GM19193 (cell line): ENCODE results near the gene CBX4.

Experiments used
- POLR2A ChIP-seq: IDR thresholded peaks from 4 replicates; pipeline ENCODE4 v1.6.1; 2011; ENCODE audit not compliant: insufficient read depth, insufficient read length; ENCODE audit errors: extremely low read depth

The CBX4 gene

DNA sequence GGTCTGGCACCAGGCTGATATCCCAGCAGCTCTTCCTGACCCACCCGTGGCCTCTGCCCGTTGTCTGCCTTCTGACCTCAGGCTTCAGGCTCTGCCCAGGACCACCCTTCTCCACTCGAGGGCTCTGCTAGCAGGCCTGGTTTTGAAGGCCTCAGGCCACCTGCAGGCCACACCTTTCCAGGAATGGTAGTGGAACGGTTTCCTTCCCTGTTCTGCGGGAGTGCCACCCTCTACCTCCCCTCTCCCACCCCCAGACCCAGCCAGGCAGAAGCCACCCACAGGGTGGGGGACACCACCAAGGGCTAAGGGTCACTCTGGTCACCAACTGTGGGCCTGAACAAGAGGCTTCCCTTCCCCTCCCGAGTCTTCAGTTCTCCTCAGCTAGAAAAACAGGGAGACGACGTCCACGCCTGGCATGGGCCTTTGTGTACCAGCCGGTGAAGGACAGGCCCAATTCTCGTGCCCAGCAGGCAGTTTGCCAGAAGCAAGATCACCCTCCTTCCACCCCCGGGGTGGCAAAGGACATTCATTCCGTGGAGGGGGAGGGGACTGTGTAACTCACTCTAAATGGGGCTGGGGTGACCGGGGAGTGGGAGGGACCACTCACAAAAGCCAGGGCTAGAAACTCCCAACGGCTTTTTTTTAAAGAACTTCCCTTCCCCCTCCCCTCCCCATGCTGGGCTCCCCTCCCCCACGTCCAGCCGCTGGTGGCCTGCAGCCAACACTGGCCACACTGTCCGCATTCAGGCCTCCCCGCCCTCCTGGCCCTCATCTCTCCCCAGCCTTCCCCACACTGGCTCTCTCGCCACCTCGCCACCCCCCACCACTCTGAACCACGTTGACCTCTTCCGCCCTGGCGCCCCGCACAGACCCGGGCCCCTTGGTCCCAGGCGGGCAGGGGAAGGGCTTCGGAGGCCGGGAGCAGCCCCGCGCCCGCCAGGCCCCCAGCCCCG, 7.7 kb downstream of the CBX4 start:
- TF ChIP-seq POLR2A = no peak

DNA sequence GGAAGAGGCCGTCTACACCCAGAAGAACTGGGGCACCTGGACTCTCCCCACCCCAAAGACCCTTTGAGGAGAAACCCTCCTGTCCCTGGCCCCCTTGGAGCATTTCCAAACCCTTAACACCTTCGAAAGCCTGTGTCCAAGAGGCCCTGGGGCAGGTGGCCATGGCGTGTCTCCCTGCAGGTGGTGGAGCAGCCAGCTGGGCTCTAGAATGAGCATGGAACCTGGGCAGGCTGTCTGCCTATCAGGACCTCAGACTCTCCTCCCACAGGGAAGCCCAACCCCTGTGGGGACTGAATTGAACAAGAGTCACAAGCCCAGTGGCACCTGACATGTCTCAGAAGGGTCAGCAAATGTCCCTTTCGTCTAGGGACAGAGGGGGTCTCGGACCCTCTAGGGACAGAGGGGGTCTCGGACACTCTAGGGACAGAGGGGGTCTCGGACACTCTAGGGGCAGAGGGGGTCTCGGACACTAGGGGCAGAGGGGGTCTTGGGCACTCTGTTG, 8.4 kb downstream of the CBX4 start:
- TF ChIP-seq POLR2A = no peak

DNA sequence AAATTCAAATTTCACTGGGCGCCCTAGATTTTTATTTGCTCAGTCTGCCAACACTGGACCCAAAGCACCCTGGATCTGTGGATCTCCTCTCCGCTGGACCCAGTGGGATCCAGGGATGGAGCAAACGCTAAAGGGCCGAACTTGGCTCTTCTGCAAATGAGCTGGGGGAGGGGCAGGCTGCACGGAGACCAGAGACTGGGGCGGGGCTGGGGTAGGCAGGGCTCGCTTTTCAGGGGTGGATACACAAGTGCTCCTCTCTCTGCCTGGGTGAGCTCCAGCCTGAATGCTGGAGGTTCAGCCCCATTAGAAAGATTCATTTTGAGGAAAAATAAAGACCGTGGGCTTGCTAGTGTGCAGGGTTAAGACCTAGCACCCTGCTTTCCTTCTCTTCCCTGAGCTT, 8.9 kb downstream of the CBX4 start:
- no peak for TF ChIP-seq POLR2A

DNA sequence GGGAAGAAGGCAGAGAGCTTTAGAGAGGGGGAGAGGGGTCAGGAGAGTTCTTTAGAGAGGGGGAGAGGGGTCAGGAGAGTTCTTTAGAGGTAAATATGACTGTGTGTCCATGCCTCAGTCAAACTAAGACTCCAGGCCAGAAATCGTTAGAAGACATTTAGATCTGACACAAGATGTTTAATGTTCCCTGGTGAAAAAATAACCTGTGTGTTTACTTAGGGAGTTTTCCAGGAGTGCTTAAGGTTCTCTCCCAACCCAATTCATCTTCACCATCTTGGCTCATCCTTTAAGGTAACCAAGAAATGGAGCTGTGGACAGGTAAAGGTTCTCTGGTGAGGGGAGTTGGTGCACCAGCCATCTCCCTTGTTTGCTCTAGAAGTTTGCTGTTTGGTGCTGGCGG, 9.8 kb downstream of the CBX4 start:
- no peak for TF ChIP-seq POLR2A

DNA sequence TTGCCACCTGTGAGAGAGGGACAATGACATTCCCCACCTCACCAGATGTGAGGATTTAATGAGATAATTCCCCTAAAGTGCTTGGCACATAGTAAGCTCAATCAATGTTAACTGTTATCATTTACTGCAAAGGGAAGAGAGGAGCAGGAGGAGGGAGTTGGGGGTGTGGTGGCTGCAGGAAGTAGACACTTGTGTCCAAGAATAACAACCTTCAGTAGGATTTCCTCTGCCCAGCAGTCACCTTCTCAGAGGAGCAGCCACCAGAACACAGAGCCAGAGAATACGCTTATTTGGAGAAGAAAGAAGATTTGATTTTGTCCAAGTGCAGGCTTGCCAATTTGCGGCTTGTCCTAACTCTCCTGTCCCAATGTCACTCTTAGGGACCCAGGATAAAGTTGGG, 10.2 kb downstream of the CBX4 start:
- no peak for TF ChIP-seq POLR2A

DNA sequence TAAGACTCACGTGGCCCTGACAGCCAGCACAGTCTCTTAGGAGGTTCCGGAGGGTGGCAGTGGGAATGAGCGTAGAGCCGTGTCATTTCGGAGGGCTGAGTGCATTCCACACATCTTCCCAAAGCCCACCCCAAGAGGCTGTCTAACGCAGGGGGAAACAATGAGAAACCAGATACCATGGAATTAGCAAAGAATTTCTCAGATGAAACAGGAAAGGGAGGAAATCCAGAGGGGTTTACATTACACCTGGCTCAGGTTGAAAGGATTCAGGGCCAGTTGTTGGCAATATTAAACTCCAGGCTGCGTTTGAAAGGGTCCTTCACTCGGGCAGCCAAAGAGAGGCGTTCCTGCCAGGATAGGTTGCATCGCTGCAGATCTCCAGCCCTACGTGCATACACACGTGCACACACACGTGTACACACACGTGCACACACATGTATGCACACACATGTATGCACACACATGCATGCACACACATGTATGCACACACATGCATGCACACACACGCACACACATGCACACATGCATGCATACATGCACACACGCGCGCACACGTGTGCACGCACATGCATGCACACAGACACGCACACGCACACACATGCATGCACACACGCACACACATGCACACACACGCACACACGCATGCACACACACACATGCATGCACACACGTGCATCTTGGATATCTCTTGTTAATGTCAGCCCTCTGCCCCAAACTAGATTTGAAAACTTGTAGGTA, 12.2 kb downstream of the CBX4 start:
- no peak for TF ChIP-seq POLR2A

DNA sequence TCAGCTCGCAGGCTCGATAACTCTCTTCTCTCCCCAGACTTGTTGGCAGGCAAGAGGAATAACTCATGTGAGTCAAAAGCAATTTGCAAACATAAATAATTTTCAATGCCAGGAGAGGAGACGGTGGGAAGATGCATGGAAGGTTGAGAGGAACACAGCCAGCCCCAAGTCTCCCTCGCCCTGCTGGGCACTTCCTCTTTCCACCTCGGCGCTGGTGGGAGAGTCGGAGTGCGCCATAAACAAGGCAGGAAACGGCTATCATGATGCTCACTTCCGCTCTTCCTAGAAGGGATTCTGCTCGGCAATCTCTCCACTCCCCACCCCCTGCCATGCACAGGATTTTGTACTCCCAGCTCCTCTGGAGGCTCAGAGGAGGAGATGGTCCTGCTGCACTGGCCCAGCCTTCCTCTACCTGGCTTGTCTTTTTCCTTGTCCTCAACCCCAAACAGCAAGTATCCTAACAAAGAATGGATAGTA, 13.0 kb downstream of the CBX4 start:
- TF ChIP-seq POLR2A = no peak

DNA sequence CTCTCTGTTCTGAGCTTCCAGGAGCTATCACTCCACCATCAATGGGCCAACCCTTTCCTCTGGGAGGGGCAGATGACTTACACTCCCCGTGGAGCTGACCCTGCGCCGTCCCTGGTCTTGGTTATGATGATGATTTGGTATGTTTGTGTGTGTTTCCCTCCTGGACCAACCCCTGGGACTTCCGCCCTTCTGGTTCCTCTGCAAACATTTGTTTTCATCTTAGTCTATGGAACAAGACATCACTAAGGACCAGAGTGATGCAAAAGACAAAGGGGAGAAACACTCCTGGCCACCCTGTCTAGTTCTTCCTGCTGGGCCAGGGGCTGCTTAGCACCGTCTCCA, 13.7 kb downstream of the CBX4 start:
- TF ChIP-seq POLR2A = no peak

DNA sequence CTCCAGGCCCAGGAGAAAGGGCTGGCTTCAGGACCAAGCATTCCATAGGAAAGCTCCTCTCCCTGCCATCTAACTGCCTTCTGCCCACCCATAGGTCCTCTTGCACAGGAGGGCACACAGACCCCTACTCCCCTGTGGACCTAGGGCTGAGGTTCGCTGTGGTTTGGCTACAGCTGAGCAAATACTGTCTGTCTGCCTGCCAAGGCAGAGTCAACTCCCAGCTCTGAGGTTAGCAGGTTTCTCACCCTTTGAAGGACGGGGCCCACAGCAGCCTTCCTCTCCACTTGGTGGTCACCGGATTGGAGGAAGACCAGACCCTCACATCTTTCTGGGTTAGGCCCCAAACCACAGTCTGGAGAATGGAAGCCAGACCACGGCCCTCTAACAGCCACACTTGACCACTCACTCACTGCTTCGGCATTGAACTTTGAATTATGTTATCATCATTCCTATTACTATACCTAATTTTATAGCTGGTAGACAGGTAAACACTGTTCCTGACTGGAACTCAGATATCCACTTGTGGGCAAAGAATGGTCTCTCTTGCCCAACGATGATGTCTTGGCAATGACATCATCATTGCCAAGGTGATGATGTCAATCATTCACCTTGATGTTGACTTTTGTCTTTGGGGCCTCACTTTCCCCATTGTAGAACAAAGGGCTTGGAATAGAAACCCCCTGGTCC, 14.2 kb downstream of the CBX4 start:
- no peak for TF ChIP-seq POLR2A

DNA sequence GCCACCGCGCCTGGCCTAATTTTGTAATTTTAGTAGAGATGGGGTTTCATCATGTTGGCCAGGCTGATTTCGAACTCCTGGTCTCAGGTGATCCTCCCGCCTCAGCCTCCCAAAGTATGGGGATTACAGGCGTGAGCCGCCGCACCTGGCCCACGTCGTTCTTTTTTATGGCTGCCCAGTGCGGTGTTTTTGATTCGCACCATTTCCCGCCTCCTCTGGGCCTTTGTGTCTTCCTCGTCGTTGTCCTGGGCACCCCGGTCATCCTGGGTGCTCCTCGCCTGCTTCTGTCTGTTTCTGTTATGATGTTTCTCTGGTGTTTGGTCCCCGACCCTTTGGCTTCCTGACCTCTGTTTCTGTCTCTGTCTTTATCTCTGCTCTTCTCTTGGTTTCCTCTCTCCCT, 15.0 kb downstream of the CBX4 start:
- TF ChIP-seq POLR2A = no peak

DNA sequence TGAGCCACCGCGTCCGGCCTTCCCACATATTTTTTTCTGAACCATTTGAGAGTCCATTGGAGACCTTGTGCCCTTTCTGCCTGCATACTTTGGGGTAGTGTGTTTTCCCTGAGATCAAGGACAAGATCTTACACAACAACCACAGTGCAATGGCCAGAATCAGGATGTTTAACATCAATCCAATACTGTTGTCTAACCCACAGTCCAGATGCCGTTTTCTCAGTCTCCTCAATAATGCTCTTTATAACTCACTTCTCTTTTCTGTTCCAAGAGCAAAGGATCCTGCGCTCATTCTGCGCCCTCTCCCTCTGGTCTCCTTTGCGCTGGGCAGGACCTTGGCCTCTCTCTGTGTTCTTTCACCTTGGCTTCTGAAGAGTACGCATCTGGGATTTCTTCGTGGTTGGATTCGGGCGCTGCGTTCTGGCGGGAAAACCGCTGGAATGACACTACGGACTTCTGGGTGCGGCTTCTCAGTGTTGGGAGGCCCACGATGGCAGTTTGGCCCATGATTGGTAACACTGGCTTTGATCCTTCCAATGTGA, 16.6 kb downstream of the CBX4 start:
- no peak for TF ChIP-seq POLR2A

DNA sequence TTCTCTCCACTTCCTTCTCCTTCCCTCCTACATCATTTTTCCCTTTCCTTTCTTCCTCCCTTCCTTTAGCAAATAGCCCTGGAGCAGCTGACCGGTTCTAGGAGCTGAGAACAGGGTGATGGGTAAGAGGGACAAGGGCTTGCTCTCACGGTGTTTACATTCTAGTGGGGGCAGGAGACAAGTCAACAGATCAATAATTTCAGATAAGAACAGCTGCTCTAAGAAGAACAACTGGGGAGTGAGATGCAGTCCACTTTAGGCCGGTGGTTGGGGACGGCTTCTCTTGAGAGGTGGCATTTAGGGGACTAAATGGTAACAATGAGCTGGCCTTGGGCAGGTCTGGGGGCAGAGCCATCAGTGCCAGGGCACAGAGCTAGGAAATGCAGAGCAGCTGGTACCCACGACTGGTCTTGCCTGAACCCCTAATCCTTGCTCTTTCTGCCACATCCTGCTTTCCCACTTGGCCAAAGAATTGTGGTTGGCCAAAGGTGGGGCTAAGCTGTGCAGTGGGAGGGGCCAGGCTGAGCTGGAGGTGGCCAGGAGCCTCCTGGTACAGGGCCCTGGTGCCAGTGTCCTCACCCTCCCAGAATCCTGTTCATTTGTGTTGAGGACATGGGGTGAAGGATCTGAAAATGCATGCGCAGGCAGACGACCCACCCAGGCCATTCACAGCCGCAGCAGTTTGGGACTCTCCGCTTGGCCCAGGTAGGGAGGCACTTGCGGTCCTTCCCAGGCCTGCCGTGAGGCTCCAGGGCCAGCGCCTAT, 17.7 kb downstream of the CBX4 start:
- no peak for TF ChIP-seq POLR2A

DNA sequence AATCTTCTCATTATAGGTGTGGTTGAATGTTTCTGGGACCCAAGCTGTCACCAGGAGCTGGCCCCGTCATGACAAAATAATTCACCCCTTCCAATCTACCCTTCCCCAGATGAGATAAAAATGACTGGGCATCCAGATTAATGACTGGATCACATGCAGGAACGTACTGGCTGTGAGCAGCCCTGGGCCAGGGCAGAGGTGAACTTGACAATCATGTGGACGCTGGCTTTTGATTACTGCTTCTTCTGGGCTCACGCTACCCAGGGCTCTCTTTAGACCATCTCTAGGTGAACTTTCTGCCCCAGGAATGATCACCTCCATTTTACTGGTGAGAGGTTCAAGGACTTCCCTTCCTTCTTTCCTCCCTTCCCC, 18.3 kb downstream of the CBX4 start:
- TF ChIP-seq POLR2A = no peak
